Natural killer cell (primary cell): ENCODE measurements around the gene C16orf78. TPM values are rescaled to one million over a fixed set of nuclear protein-coding genes. Genes with fewer than 3 reads are reported as not detected.

ENCODE experiments used
- ATAC-seq, 3 donors: fragments of 150-1000 bp in 2 of 3; fragments of 200-7000 bp in 1 of 3; cut with Tn5 transposase; 1 replicate in 1 of 3; 2 replicates in 2 of 3; pipeline ENCODE4 v1.10.0; 2021; ENCODE audit warnings: mild to moderate bottlenecking in 2 of 3, moderate library complexity in 2 of 3
- DNase-seq, 2 donors: peaks; one replicate each; pipeline versions ENCODE4 v3.0.0 to v3.0.0-alpha.2; 2013 to 2021; ENCODE audit warnings: mixed read lengths in 1 of 2
- H3K27ac ChIP-seq: one replicate; pipeline ENCODE4 v1.5.1; 2013; ENCODE audit warnings: mild to moderate bottlenecking, low read length
- H3K27me3 ChIP-seq: one replicate; pipeline ENCODE4 v1.6.1; 2013; ENCODE audit warnings: low read length; ENCODE audit not compliant: control insufficient read depth, insufficient read depth
- H3K36me3 ChIP-seq: one replicate; pipeline ENCODE4 v1.6.1; 2013; ENCODE audit warnings: low read length; ENCODE audit not compliant: control insufficient read depth, insufficient read depth
- H3K4me1 ChIP-seq: one replicate; pipeline ENCODE4 v1.6.1; 2013; ENCODE audit warnings: low read length; ENCODE audit not compliant: control insufficient read depth, insufficient read depth
- H3K4me3 ChIP-seq: one replicate; pipeline ENCODE4 v1.5.1; 2013; ENCODE audit warnings: low read length
- H3K9me3 ChIP-seq: one replicate; pipeline ENCODE4 v1.6.1; 2013; ENCODE audit warnings: low read length; ENCODE audit not compliant: control insufficient read depth, insufficient read depth
- H3K27ac Mint-ChIP-seq, 2 donors: one replicate each; pipeline ENCODE4 v1.8.0; 2022; ENCODE audit warnings: mild to moderate bottlenecking in 2 of 2, mixed read lengths in 2 of 2, moderate library complexity in 1 of 2
- H3K27me3 Mint-ChIP-seq, 2 donors: one replicate each; pipeline ENCODE4 v1.8.0; 2022; ENCODE audit warnings: low read depth in 2 of 2, mixed read lengths in 2 of 2
- H3K36me3 Mint-ChIP-seq: one replicate; pipeline ENCODE4 v1.8.0; 2022; ENCODE audit warnings: mixed read lengths
- H3K4me1 Mint-ChIP-seq, 2 donors: one replicate each; pipeline ENCODE4 v1.8.0; 2022; ENCODE audit warnings: mixed read lengths in 2 of 2
- H3K4me3 Mint-ChIP-seq: one replicate; pipeline ENCODE4 v1.8.0; 2022; ENCODE audit warnings: mild to moderate bottlenecking, moderate library complexity, mixed read lengths
- H3K9me3 Mint-ChIP-seq, 2 donors: one replicate each; pipeline ENCODE4 v1.8.0; 2022; ENCODE audit warnings: mixed read lengths in 2 of 2
- CTCF ChIP-seq: fragments of 200-600 bp; IDR thresholded peaks from one replicate; pipeline ENCODE4 v1.8.0; 2022; ENCODE audit warnings: antibody characterized with exemption
- WGBS: methylation state at CpG from one replicate; pipeline ENCODE4 v1.1.7; 2013; ENCODE audit warnings: missing lambda C conversion rate; ENCODE audit not compliant: insufficient coverage; 5-methylcytosine and 5-hydroxymethylcytosine counted together
- intact Hi-C: fragments of 100-400 bp; cut with micrococcal nuclease; formaldehyde crosslinking; loops from one replicate; pipeline ENCODE4 v1.14.2; 2022
- total RNA-seq, 4 donors: library from RNA; stranded (reverse); fragments of 120-200 nt in 1 of 4; gene quantifications; one replicate each; pipeline versions ENCODE4 v1.2.3 to v1.2.4, GENCODE V29; 2013 to 2022

The C16orf78 gene
- total RNA-seq, 3 donors from 2014 or later (not counting 1 experiment from before 2014, with no cell fraction given): not detected

- DNase-seq (no peak), ATAC-seq (no peak)
- no peaks in the 10 kb centered on the region for H3K4me1 ChIP-seq
- 76% methylated on average over 8 of the region's 9 CpGs for WGBS
- H3K36me3 ChIP-seq: no peaks in the 10 kb centered on the region
- Mint-ChIP-seq H3K4me3 (no peak overlapping the region), H3K36me3 (no peaks in the 10 kb centered on the region), H3K4me1 (no peaks in the 10 kb centered on the region), H3K27ac (no peak overlapping the region), H3K27me3 (no peaks in the 10 kb centered on the region), H3K9me3 (no peaks in the 10 kb centered on the region)
- no peaks in the 10 kb centered on the region for H3K27me3 ChIP-seq
- TF ChIP-seq CTCF: no peak
- H3K27ac ChIP-seq: no peak overlapping the region
- no peaks in the 10 kb centered on the region for H3K9me3 ChIP-seq
- intact Hi-C loops: no loop called here
- H3K4me3 ChIP-seq: no peak overlapping the region
Observed at GRCh38 chr16:49330562-49331201, 42.9 kb upstream of the C16orf78 start.

- TF ChIP-seq CTCF: no peak
- Histone ChIP-seq H3K27me3 (no peaks in the 10 kb centered on the region), H3K36me3 (no peaks in the 10 kb centered on the region), H3K27ac (no peak overlapping the region), H3K4me1 (no peaks in the 10 kb centered on the region), H3K4me3 (no peak overlapping the region), H3K9me3 (no peaks in the 10 kb centered on the region)
- ATAC-seq: no peak
- Mint-ChIP-seq H3K9me3 (no peaks in the 10 kb centered on the region), H3K27me3 (peaks cover 0 to 3% of the 10 kb centered on the region in 2 donors), H3K4me1 (no peaks in the 10 kb centered on the region), H3K36me3 (no peaks in the 10 kb centered on the region), H3K4me3 (no peak overlapping the region), H3K27ac (no peak overlapping the region)
- intact Hi-C loops: no loop called here
- no peak for DNase-seq
- WGBS: 90% methylated on average over 2 of the region's 2 CpGs
Observed at GRCh38 chr16:49332589-49333258, 40.9 kb upstream of the C16orf78 start.

- Mint-ChIP-seq H3K36me3 (no peaks in the 10 kb centered on the region), H3K4me3 (no peak overlapping the region), H3K4me1 (no peaks in the 10 kb centered on the region), H3K27ac (no peak overlapping the region), H3K9me3 (no peaks in the 10 kb centered on the region), H3K27me3 (peaks cover 2 to 3% of the 10 kb centered on the region in 2 donors)
- intact Hi-C loops: no loop called here
- WGBS: 80% methylated on average over 7 of the region's 7 CpGs
- Histone ChIP-seq H3K4me3 (no peak overlapping the region), H3K9me3 (no peaks in the 10 kb centered on the region), H3K4me1 (no peaks in the 10 kb centered on the region), H3K27ac (no peak overlapping the region), H3K27me3 (no peaks in the 10 kb centered on the region), H3K36me3 (no peaks in the 10 kb centered on the region)
- DNase-seq: no peak
- TF ChIP-seq CTCF: no peak
- ATAC-seq: no peak
Observed at GRCh38 chr16:49333259-49333597, 40.4 kb upstream of the C16orf78 start.

- H3K27ac ChIP-seq: no peak overlapping the region
- peaks cover 6 to 7% of the 10 kb centered on the region in 2 donors for H3K27me3 Mint-ChIP-seq
- H3K4me1 ChIP-seq: no peaks in the 10 kb centered on the region
- TF ChIP-seq CTCF: no peak
- peaks cover 2% of the 10 kb centered on the region for H3K27me3 ChIP-seq
- H3K36me3 Mint-ChIP-seq: no peaks in the 10 kb centered on the region
- H3K9me3 ChIP-seq: no peaks in the 10 kb centered on the region
- H3K4me1 Mint-ChIP-seq: no peaks in the 10 kb centered on the region
- H3K9me3 Mint-ChIP-seq: no peaks in the 10 kb centered on the region
- no peak overlapping the region for H3K27ac Mint-ChIP-seq
- H3K4me3 ChIP-seq: no peak overlapping the region
- ATAC-seq (no peak), DNase-seq (no peak)
- 79% methylated on average over 6 of the region's 8 CpGs for WGBS
- H3K4me3 Mint-ChIP-seq: no peak overlapping the region
- intact Hi-C loops: no loop called here
- no peaks in the 10 kb centered on the region for H3K36me3 ChIP-seq
Observed at GRCh38 chr16:49335828-49336227, 37.8 kb upstream of the C16orf78 start.
